HG03135 (cell line): ENCODE data around the gene TUNAR.
"Not testable (repeated sequence)": the region's sequence is repeated elsewhere in the genome, so short reads cannot be mapped to it uniquely, and the experiment has no call there.

Experiments used
- ATAC-seq: cut with Tn5 transposase; IDR thresholded peaks from one replicate; pipeline ENCODE4 v1.9.1; 2021; ENCODE audit warnings: mild to moderate bottlenecking, moderate library complexity; ENCODE audit not compliant: unreplicated experiment

Gene TUNAR

DNA sequence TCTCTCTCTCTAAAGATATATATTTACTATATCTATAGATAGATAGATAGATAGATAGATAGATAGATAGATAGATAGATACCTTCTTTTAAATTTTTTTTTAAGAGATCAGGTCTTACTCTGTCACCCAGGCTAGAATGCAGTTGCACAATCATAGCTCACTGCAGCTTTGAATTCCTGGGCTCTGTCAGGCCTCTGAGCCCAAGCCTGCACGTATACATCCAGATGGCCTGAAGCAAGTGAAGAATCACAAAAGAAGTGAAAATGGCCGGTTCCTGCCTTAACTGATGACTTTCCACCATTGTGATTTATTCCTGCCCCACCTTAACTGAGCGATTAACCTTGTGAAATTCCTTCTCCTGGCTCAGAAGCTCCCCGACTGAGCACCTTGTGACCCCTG is 91.4 kb downstream of the TUNAR start:
- not testable (repeated sequence) for ATAC-seq
